Gastroesophageal sphincter (tissue), 3 donors: ENCODE measurements around the gene CEP112.

Experiments used
- POLR2A ChIP-seq, 2 donors: fragments of 450-650 bp; IDR thresholded peaks; one replicate each; pipeline ENCODE4 v1.6.1; 2017; ENCODE audit warnings: antibody characterized with exemption in 2 of 2, mild to moderate bottlenecking in 2 of 2, moderate library complexity in 1 of 2
- POLR2AphosphoS5 ChIP-seq: sonication (generic); formaldehyde crosslinking; IDR thresholded peaks from one replicate; pipeline ENCODE4 v1.6.1; 2017; ENCODE audit warnings: antibody characterized with exemption
- TF ChIP-seq, protein P1 (sequence below), 4 experiments: fragments of 200-600 bp in 2 of 4; fragments of 450-650 bp in 2 of 4; sonication (generic) in 1 of 4; IDR thresholded peaks; one replicate each; pipeline ENCODE4 v1.5.1; 2017 to 2019; ENCODE audit warnings: antibody characterized with exemption in 4 of 4, mild to moderate bottlenecking in 2 of 4, moderate library complexity in 2 of 4

DNA sequence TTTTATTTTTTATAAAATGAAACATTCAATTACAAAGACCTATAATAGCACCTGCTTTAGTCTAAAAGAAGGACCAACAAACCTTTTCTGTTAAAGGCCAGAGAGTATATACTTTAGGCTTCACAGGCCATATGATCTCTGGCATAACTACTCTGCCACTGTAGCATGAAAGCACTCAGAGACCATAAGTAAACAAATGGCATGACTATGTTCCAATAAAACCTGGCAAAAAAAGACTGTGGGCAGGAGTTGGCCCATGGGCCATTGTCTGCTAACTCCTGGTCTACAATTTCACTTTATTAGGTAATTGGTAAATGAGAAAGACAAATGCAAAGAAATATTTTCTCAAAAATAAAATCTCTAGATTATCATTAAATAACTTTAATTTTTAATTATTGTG, 14.9 kb downstream of the CEP112 start:
- TF ChIP-seq POLR2AphosphoS5 (no peak), POLR2A (IDR thresholded peaks at IDR 0.05) (no peak)
- TF ChIP-seq, protein P1, sequence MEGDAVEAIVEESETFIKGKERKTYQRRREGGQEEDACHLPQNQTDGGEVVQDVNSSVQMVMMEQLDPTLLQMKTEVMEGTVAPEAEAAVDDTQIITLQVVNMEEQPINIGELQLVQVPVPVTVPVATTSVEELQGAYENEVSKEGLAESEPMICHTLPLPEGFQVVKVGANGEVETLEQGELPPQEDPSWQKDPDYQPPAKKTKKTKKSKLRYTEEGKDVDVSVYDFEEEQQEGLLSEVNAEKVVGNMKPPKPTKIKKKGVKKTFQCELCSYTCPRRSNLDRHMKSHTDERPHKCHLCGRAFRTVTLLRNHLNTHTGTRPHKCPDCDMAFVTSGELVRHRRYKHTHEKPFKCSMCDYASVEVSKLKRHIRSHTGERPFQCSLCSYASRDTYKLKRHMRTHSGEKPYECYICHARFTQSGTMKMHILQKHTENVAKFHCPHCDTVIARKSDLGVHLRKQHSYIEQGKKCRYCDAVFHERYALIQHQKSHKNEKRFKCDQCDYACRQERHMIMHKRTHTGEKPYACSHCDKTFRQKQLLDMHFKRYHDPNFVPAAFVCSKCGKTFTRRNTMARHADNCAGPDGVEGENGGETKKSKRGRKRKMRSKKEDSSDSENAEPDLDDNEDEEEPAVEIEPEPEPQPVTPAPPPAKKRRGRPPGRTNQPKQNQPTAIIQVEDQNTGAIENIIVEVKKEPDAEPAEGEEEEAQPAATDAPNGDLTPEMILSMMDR (IDR thresholded peaks at IDR 0.05), result no peak
